ENCODE results near the gene C2. TPM values are rescaled to one million over a fixed set of nuclear protein-coding genes. Genes with fewer than 3 reads are reported as not detected.
A peak's percentile ranks its signal among the peaks of the same experiment; 100 is the strongest.

Gene C2
- total RNA-seq, 1 donor from 2014 or later, result 0.63 TPM

- H3K27me3 ChIP-seq (ENCODE audit: control insufficient read depth, insufficient read depth, low read length), result no peaks in the 10 kb centered on the region
- no peak for TF ChIP-seq CTCF (IDR thresholded peaks at IDR 0.05; ENCODE audit: insufficient read depth, low read length, poor library complexity, severe bottlenecking)
- peak; percentile 94 for DNase-seq (ENCODE audit: low read depth)
- peak within 1 kb of the TSS; percentile 94 for H3K4me3 ChIP-seq (ENCODE audit: low read depth, low read length)
- peaks cover 3% of the 10 kb centered on the region for H3K36me3 ChIP-seq (ENCODE audit: control insufficient read depth, insufficient read depth, low read length)
Observed at GRCh38 chr6:31958741-31959739, 31.5 kb downstream of the C2 start, which contains the start of the genes NELFE and SKIC2. Gene NELFE, minus strand, starts transcription at chr6:31958971. Its CDS starts 525 bp downstream, at chr6:31958446. Gene SKIC2, plus strand, starts transcription at chr6:31959175. Its CDS starts 18 bp downstream, at chr6:31959193.

- Histone ChIP-seq H3K27me3 (ENCODE audit: control insufficient read depth, insufficient read depth, low read length) (no peaks in the 10 kb centered on the region), H3K4me3 (ENCODE audit: low read depth, low read length) (no peak overlapping the region), H3K36me3 (ENCODE audit: control insufficient read depth, insufficient read depth, low read length) (peaks cover 3% of the 10 kb centered on the region)
- TF ChIP-seq CTCF (IDR thresholded peaks at IDR 0.05; ENCODE audit: insufficient read depth, low read length, poor library complexity, severe bottlenecking), result no peak
- no peak for DNase-seq (ENCODE audit: low read depth)
Observed at GRCh38 chr6:31961616-31962015, 34.1 kb downstream of the C2 start.

GRCh38 chr6:31963921-31964320 is 36.4 kb downstream of the C2 start:
- DNase-seq (ENCODE audit: low read depth), result no peak
- no peaks in the 10 kb centered on the region for H3K27me3 ChIP-seq (ENCODE audit: control insufficient read depth, insufficient read depth, low read length)
- no peak for TF ChIP-seq CTCF (IDR thresholded peaks at IDR 0.05; ENCODE audit: insufficient read depth, low read length, poor library complexity, severe bottlenecking)
- H3K36me3 ChIP-seq (ENCODE audit: control insufficient read depth, insufficient read depth, low read length), result peaks cover 3% of the 10 kb centered on the region
- no peak overlapping the region for H3K4me3 ChIP-seq (ENCODE audit: low read depth, low read length)

GRCh38 chr6:31965700-31966099 is 38.2 kb downstream of the C2 start:
- TF ChIP-seq CTCF (IDR thresholded peaks at IDR 0.05; ENCODE audit: insufficient read depth, low read length, poor library complexity, severe bottlenecking), result no peak

GRCh38 chr6:31966506-31966905 is 39.0 kb downstream of the C2 start:
- no peak overlapping the region for H3K4me3 ChIP-seq (ENCODE audit: low read depth, low read length)
- no peaks in the 10 kb centered on the region for H3K27me3 ChIP-seq (ENCODE audit: control insufficient read depth, insufficient read depth, low read length)
- DNase-seq (ENCODE audit: low read depth), result no peak
- peaks cover 4% of the 10 kb centered on the region for H3K36me3 ChIP-seq (ENCODE audit: control insufficient read depth, insufficient read depth, low read length)
- no peak for TF ChIP-seq CTCF (IDR thresholded peaks at IDR 0.05; ENCODE audit: insufficient read depth, low read length, poor library complexity, severe bottlenecking)

More at GRCh38 chr6:31965700-31966099, 38.2 kb downstream of the C2 start:
- DNase-seq (ENCODE audit: low read depth), result no peak
- H3K36me3 ChIP-seq (ENCODE audit: control insufficient read depth, insufficient read depth, low read length), result peaks cover 4% of the 10 kb centered on the region
- H3K4me3 ChIP-seq (ENCODE audit: low read depth, low read length), result no peak overlapping the region
- no peaks in the 10 kb centered on the region for H3K27me3 ChIP-seq (ENCODE audit: control insufficient read depth, insufficient read depth, low read length)

Measured in kidney epithelial cell (primary cell).